Peyer's patch (tissue), 4 donors: ENCODE measurements around the gene PTH1R. TPM values are rescaled to one million over a fixed set of nuclear protein-coding genes. Genes with fewer than 3 reads are reported as not detected.
A peak's percentile ranks its signal among the peaks of the same experiment; 100 is the strongest.

ENCODE experiments used
- DNase-seq, 3 donors: peaks; one replicate each; pipeline ENCODE4 v3.0.0-alpha.2; 2017 to 2019
- H3K27ac ChIP-seq, 4 donors: fragments of 200-600 bp; sonication (generic); one replicate each; pipeline ENCODE4 v1.5.1; 2016 to 2019
- H3K27me3 ChIP-seq, 2 donors: fragments of 200-600 bp; sonication (generic); one replicate each; pipeline ENCODE4 v1.5.1; 2019
- H3K36me3 ChIP-seq, 3 donors: fragments of 200-600 bp; sonication (generic); one replicate each; pipeline ENCODE4 v1.5.1; 2016 to 2019
- H3K4me1 ChIP-seq, 4 donors: fragments of 200-600 bp; sonication (generic); one replicate each; pipeline ENCODE4 v1.5.1; 2016 to 2019
- H3K4me3 ChIP-seq, 4 donors: fragments of 200-600 bp; sonication (generic); 1 replicate in 3 of 4; 2 replicates in 1 of 4; pipeline ENCODE4 v1.5.1; 2016 to 2019; ENCODE audit warnings: mild to moderate bottlenecking in 1 of 4
- H3K9me3 ChIP-seq, 4 donors: fragments of 200-600 bp; sonication (generic); one replicate each; pipeline ENCODE4 v1.5.1; 2016 to 2019; ENCODE audit warnings: mild to moderate bottlenecking in 1 of 4
- CTCF ChIP-seq, 6 experiments: fragments of 450-650 bp in 4 of 6; fragments of 200-600 bp in 2 of 6; sonication (generic) in 1 of 6; IDR thresholded peaks; one replicate each; pipeline ENCODE4 v1.5.1; 2017 to 2019; ENCODE audit warnings: antibody characterized with exemption in 6 of 6, mild to moderate bottlenecking in 3 of 6, moderate library complexity in 1 of 6
- POLR2A ChIP-seq, 2 donors: fragments of 450-650 bp; IDR thresholded peaks; one replicate each; pipeline ENCODE4 v1.5.1; 2017; ENCODE audit warnings: antibody characterized with exemption in 2 of 2, mild to moderate bottlenecking in 2 of 2, moderate library complexity in 2 of 2
- total RNA-seq, 4 donors: library from RNA; depleted of rRNA; stranded (reverse); fragments of >200 nt; gene quantifications; one replicate each; pipeline ENCODE4 v1.1.0, GENCODE V29; 2016

PTH1R gene
- total RNA-seq, 4 donors from 2014 or later: 2.4 to 12.4 (median 5.7) TPM

- no peak overlapping the region for H3K4me3 ChIP-seq
- H3K9me3 ChIP-seq: no peaks in the 10 kb centered on the region
- no peak overlapping the region for H3K27ac ChIP-seq
- no peaks in the 10 kb centered on the region for H3K27me3 ChIP-seq
- TF ChIP-seq CTCF (IDR thresholded peaks at IDR 0.05) (no peak), POLR2A (IDR thresholded peaks at IDR 0.05) (no peak)
- DNase-seq: peak in 2 of 3 donors; percentile 10 to 34
- no peaks in the 10 kb centered on the region for H3K36me3 ChIP-seq
- H3K4me1 ChIP-seq: peaks cover 0 to 18% (median 7%) of the 10 kb centered on the region in 4 donors
Observed at GRCh38 chr3:46849686-46850467, 27.6 kb upstream of the PTH1R start.

- Histone ChIP-seq H3K9me3 (no peaks in the 10 kb centered on the region), H3K27ac (no peak overlapping the region), H3K27me3 (no peaks in the 10 kb centered on the region), H3K36me3 (no peaks in the 10 kb centered on the region), H3K4me1 (peaks cover 0 to 13% (median 7%) of the 10 kb centered on the region in 4 donors), H3K4me3 (no peak overlapping the region)
- no peak for DNase-seq
- TF ChIP-seq POLR2A (IDR thresholded peaks at IDR 0.05): no peak
- TF ChIP-seq CTCF (IDR thresholded peaks at IDR 0.05): no peak
Observed at GRCh38 chr3:46850468-46850779, 27.1 kb upstream of the PTH1R start.

GRCh38 chr3:46851364-46852333 is 25.9 kb upstream of the PTH1R start:
- Histone ChIP-seq H3K27me3 (no peaks in the 10 kb centered on the region), H3K9me3 (no peaks in the 10 kb centered on the region), H3K4me3 (no peak overlapping the region), H3K27ac (no peak overlapping the region), H3K4me1 (peaks cover 0 to 2% (median under 1%) of the 10 kb centered on the region in 4 donors), H3K36me3 (no peaks in the 10 kb centered on the region)
- peak in 1 of 3 donors; percentile 35 for DNase-seq
- TF ChIP-seq POLR2A (IDR thresholded peaks at IDR 0.05) (no peak), CTCF (IDR thresholded peaks at IDR 0.05) (no peak)

- peak in 1 of 3 donors; percentile 24 for DNase-seq
- H3K4me3 ChIP-seq: no peak overlapping the region
- TF ChIP-seq CTCF (IDR thresholded peaks at IDR 0.05) (no peak), POLR2A (IDR thresholded peaks at IDR 0.05) (no peak)
- no peak overlapping the region for H3K27ac ChIP-seq
- no peaks in the 10 kb centered on the region for H3K9me3 ChIP-seq
- H3K36me3 ChIP-seq: no peaks in the 10 kb centered on the region
- H3K27me3 ChIP-seq: no peaks in the 10 kb centered on the region
- no peaks in the 10 kb centered on the region for H3K4me1 ChIP-seq
Observed at GRCh38 chr3:46852334-46852720, 25.2 kb upstream of the PTH1R start.

GRCh38 chr3:46852839-46853355 is 24.6 kb upstream of the PTH1R start:
- H3K4me3 ChIP-seq: no peak overlapping the region
- H3K4me1 ChIP-seq: no peaks in the 10 kb centered on the region
- no peaks in the 10 kb centered on the region for H3K9me3 ChIP-seq
- no peak for TF ChIP-seq CTCF (IDR thresholded peaks at IDR 0.05)
- no peak for TF ChIP-seq POLR2A (IDR thresholded peaks at IDR 0.05)
- peak in 1 of 3 donors; percentile 11 for DNase-seq
- no peaks in the 10 kb centered on the region for H3K27me3 ChIP-seq
- H3K36me3 ChIP-seq: no peaks in the 10 kb centered on the region
- no peak overlapping the region for H3K27ac ChIP-seq
